GM21381 (cell line): Measurements from ENCODE around the gene FCN1.

Experiments
- ATAC-seq: cut with Tn5 transposase; IDR thresholded peaks from one replicate; pipeline ENCODE4 v1.9.1; 2021; ENCODE audit warnings: mild to moderate bottlenecking, moderate library complexity; ENCODE audit not compliant: unreplicated experiment

Gene FCN1

GRCh38 chr9:134894136-134894860 lies 23.4 kb downstream of the FCN1 start:
- no peak for ATAC-seq

- ATAC-seq, result no peak
These were observed 24.8 kb downstream of the FCN1 start for GRCh38 chr9:134892820-134893420.

- no peak for ATAC-seq
These were observed 25.5 kb downstream of the FCN1 start for GRCh38 chr9:134892221-134892620.

GRCh38 chr9:134891713-134892112 lies 26.0 kb downstream of the FCN1 start:
- ATAC-seq, result no peak

GRCh38 chr9:134891053-134891452 lies 26.7 kb downstream of the FCN1 start:
- ATAC-seq, result no peak

GRCh38 chr9:134890155-134890495 lies 27.6 kb downstream of the FCN1 start:
- ATAC-seq, result no peak

- ATAC-seq, result no peak
These were observed 28.1 kb downstream of the FCN1 start for GRCh38 chr9:134889386-134890154.

GRCh38 chr9:134888603-134889190 lies 29.0 kb downstream of the FCN1 start:
- no peak for ATAC-seq

GRCh38 chr9:134887686-134888602 lies 29.8 kb downstream of the FCN1 start:
- ATAC-seq, result no peak

- no peak for ATAC-seq
These were observed 30.5 kb downstream of the FCN1 start for GRCh38 chr9:134887219-134887618.

GRCh38 chr9:134886413-134886913 lies 31.2 kb downstream of the FCN1 start:
- no peak for ATAC-seq

GRCh38 chr9:134885679-134886412 lies 31.9 kb downstream of the FCN1 start:
- ATAC-seq, result no peak

GRCh38 chr9:134885001-134885678 lies 32.6 kb downstream of the FCN1 start:
- ATAC-seq, result no peak

- ATAC-seq, result no peak
These were observed 33.2 kb downstream of the FCN1 start for GRCh38 chr9:134884492-134884891.

- no peak for ATAC-seq
These were observed 34.5 kb downstream of the FCN1 start for GRCh38 chr9:134883040-134883782.

GRCh38 chr9:134882204-134882785 lies 35.4 kb downstream of the FCN1 start:
- no peak for ATAC-seq

GRCh38 chr9:134881313-134881670 lies 36.4 kb downstream of the FCN1 start:
- no peak for ATAC-seq
